ENCODE data around the gene MLXIP. TPM values are rescaled to one million over a fixed set of nuclear protein-coding genes. Genes with fewer than 3 reads are reported as not detected.

Gene MLXIP
- total RNA-seq, 1 donor from 2014 or later: 18.5 TPM

GRCh38 chr12:122086116-122086515, 7.6 kb downstream of the MLXIP start:
- H3K4me3 ChIP-seq (ENCODE audit: low read depth, low read length): no peak overlapping the region
- TF ChIP-seq CTCF (conservative IDR thresholded peaks at IDR 0.05; ENCODE audit: low read depth, low read length): no peak
- DNase-seq (ENCODE audit: low read depth): no peak

GRCh38 chr12:122086641-122087285, 8.2 kb downstream of the MLXIP start:
- no peak for DNase-seq (ENCODE audit: low read depth)
- no peak for TF ChIP-seq CTCF (conservative IDR thresholded peaks at IDR 0.05; ENCODE audit: low read depth, low read length)
- H3K4me3 ChIP-seq (ENCODE audit: low read depth, low read length): no peak overlapping the region

GRCh38 chr12:122087431-122088178, 9.0 kb downstream of the MLXIP start:
- DNase-seq (ENCODE audit: low read depth): no peak
- no peak for TF ChIP-seq CTCF (conservative IDR thresholded peaks at IDR 0.05; ENCODE audit: low read depth, low read length)

GRCh38 chr12:122088179-122088810, 9.7 kb downstream of the MLXIP start:
- no peak for TF ChIP-seq CTCF (conservative IDR thresholded peaks at IDR 0.05; ENCODE audit: low read depth, low read length)
- DNase-seq (ENCODE audit: low read depth): no peak
- no peak overlapping the region for H3K4me3 ChIP-seq (ENCODE audit: low read depth, low read length)

More at GRCh38 chr12:122087431-122088178, 9.0 kb downstream of the MLXIP start:
- no peak overlapping the region for H3K4me3 ChIP-seq (ENCODE audit: low read depth, low read length)

- no peak for TF ChIP-seq CTCF (conservative IDR thresholded peaks at IDR 0.05; ENCODE audit: low read depth, low read length)
- H3K4me3 ChIP-seq (ENCODE audit: low read depth, low read length): no peak overlapping the region
- no peak for DNase-seq (ENCODE audit: low read depth)
These were observed 10.5 kb downstream of the MLXIP start for GRCh38 chr12:122089077-122089476.

GRCh38 chr12:122090759-122091515, 12.4 kb downstream of the MLXIP start:
- H3K4me3 ChIP-seq (ENCODE audit: low read depth, low read length): no peak overlapping the region
- no peak for DNase-seq (ENCODE audit: low read depth)
- no peak for TF ChIP-seq CTCF (conservative IDR thresholded peaks at IDR 0.05; ENCODE audit: low read depth, low read length)
